OCI-LY3 (cell line): ENCODE measurements around the gene TDRD7.

Source experiments
- H2AFZ ChIP-seq: fragments of 200-600, 300-600 bp; shearing (Covaris generic); 2 replicates; pipeline ENCODE4 v1.6.0; 2014; ENCODE audit warnings: antibody characterized with exemption, low read depth, low read length
- H3K27ac ChIP-seq: fragments of 200-600, 300-600 bp; sonication (generic); 2 replicates; pipeline ENCODE4 v1.5.1; 2014; ENCODE audit warnings: mild to moderate bottlenecking, low read length, moderate library complexity, mixed read lengths
- H3K27me3 ChIP-seq: fragments of 200-600, 300-600 bp; sonication (generic); 2 replicates; pipeline ENCODE4 v1.6.1; 2014; ENCODE audit warnings: low read depth, low read length, mixed read lengths
- H3K36me3 ChIP-seq: fragments of 200-600, 300-600 bp; sonication (generic); replicated peaks from 2 replicates; pipeline ENCODE3; 2014; ENCODE audit warnings: low read depth, low read length, mixed read lengths
- H3K4me1 ChIP-seq: fragments of 300-600, 200-600 bp; sonication (generic); 2 replicates; pipeline ENCODE4 v1.6.1; 2014; ENCODE audit warnings: low read length, mixed read lengths
- H3K4me2 ChIP-seq: fragments of 200-600, 300-600 bp; sonication (generic); 2 replicates; pipeline ENCODE4 v1.6.1; 2014; ENCODE audit warnings: low read length, mixed read lengths
- H3K4me3 ChIP-seq: fragments of 300-600, 200-600 bp; sonication (generic); 2 replicates; pipeline ENCODE4 v1.5.1; 2014; ENCODE audit warnings: antibody characterized with exemption, mild to moderate bottlenecking, low read length, moderate library complexity
- H3K79me2 ChIP-seq: fragments of 300-600, 200-600 bp; shearing (Covaris generic); 2 replicates; pipeline ENCODE4 v1.6.1; 2014; ENCODE audit warnings: mild to moderate bottlenecking, low read length, mixed read lengths
- H3K9ac ChIP-seq: fragments of 300-600, 200-600 bp; shearing (Covaris generic); 2 replicates; pipeline ENCODE4 v1.6.0; 2014; ENCODE audit warnings: mild to moderate bottlenecking, low read length, moderate library complexity
- H3K9me3 ChIP-seq: fragments of 200-600, 300-600 bp; shearing (Covaris generic); 2 replicates; pipeline ENCODE4 v1.6.1; 2014; ENCODE audit warnings: low read length, mixed read lengths; ENCODE audit not compliant: insufficient read depth
- H4K20me1 ChIP-seq: fragments of 200-600, 300-600 bp; sonication (generic); 2 replicates; pipeline ENCODE4 v1.6.1; 2016; ENCODE audit warnings: low read length, mixed read lengths; ENCODE audit not compliant: insufficient read depth
- EZH2phosphoT487 ChIP-seq: fragments of 200-600 bp; shearing (Covaris generic); IDR thresholded peaks from 2 replicates; pipeline ENCODE4 v1.6.1; 2018; ENCODE audit warnings: antibody characterized with exemption, mixed run types, low read depth
- TF ChIP-seq, protein P1 (sequence below): fragments of 200-600, 300-600 bp; sonication (generic); IDR thresholded peaks from 2 replicates; pipeline ENCODE4 v1.5.1; 2014; ENCODE audit warnings: antibody characterized with exemption, low read length, low read depth

TDRD7 gene

DNA sequence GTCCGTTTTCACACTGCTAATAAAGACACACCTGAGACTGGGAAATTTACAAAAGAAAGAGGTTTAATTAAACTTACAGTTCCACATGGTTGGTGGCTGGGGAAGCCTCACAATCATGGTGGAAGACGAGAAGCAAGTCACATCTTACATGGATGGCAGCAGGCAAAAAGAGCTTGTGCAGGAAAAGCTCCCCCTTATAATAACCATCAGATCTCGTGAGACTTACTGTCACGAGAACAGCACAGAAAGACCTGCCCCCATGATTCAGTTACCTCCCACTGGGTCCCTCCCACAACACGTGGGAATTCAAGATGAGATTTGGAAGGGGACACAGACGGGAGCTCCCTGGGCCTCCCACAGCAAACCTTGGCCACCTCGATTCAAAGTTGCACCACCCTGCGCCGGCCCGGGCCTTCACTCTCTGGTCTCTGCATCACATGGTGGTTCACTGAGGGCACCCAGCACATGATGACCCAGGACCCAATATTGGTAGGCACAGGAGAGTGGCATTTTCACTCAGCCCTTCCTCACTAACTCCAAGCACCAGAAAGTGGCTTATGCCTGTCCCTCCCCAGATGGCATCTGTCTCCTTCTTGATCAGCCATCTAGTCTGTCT lies 21.0 kb upstream of the TDRD7 start:
- Histone ChIP-seq H4K20me1 (no peaks in the 10 kb centered on the region), H3K79me2 (no peaks in the 10 kb centered on the region), H3K27ac (no peak overlapping the region), H2AFZ (no peak overlapping the region), H3K4me1 (peaks cover 39% of the 10 kb centered on the region), H3K27me3 (no peaks in the 10 kb centered on the region), H3K4me3 (no peak overlapping the region), H3K36me3 (no peaks in the 10 kb centered on the region), H3K9me3 (no peaks in the 10 kb centered on the region), H3K9ac (no peak overlapping the region), H3K4me2 (no peak overlapping the region)
- TF ChIP-seq EZH2phosphoT487: no peak
- TF ChIP-seq, protein P1, sequence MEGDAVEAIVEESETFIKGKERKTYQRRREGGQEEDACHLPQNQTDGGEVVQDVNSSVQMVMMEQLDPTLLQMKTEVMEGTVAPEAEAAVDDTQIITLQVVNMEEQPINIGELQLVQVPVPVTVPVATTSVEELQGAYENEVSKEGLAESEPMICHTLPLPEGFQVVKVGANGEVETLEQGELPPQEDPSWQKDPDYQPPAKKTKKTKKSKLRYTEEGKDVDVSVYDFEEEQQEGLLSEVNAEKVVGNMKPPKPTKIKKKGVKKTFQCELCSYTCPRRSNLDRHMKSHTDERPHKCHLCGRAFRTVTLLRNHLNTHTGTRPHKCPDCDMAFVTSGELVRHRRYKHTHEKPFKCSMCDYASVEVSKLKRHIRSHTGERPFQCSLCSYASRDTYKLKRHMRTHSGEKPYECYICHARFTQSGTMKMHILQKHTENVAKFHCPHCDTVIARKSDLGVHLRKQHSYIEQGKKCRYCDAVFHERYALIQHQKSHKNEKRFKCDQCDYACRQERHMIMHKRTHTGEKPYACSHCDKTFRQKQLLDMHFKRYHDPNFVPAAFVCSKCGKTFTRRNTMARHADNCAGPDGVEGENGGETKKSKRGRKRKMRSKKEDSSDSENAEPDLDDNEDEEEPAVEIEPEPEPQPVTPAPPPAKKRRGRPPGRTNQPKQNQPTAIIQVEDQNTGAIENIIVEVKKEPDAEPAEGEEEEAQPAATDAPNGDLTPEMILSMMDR: no peak

DNA sequence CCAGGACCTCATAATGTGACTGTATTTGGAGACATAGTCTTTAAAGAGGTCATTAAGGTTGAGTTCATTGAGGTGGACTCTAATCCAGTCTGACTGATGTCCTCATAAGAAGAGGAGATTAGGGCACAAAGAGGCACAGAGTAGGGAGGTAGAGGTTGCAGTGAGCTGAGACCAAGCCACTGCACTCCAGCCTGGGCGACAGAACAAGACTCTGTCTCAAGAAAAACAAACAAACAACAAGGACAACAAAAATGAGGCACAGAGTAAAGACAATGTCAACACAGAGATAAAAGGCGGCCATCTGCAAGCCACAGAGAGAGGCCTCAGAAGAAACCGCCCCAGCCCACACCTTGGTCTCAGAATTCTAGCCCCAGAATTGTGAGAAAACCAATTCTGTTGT lies 17.0 kb upstream of the TDRD7 start:
- Histone ChIP-seq H3K4me1 (peaks cover 28% of the 10 kb centered on the region), H3K4me2 (no peak overlapping the region), H3K9me3 (no peaks in the 10 kb centered on the region), H3K79me2 (no peaks in the 10 kb centered on the region), H4K20me1 (no peaks in the 10 kb centered on the region), H3K4me3 (no peak overlapping the region), H3K27me3 (no peaks in the 10 kb centered on the region), H3K27ac (no peak overlapping the region), H3K9ac (no peak overlapping the region), H3K36me3 (no peaks in the 10 kb centered on the region), H2AFZ (no peak overlapping the region)
- no peak for TF ChIP-seq EZH2phosphoT487

DNA sequence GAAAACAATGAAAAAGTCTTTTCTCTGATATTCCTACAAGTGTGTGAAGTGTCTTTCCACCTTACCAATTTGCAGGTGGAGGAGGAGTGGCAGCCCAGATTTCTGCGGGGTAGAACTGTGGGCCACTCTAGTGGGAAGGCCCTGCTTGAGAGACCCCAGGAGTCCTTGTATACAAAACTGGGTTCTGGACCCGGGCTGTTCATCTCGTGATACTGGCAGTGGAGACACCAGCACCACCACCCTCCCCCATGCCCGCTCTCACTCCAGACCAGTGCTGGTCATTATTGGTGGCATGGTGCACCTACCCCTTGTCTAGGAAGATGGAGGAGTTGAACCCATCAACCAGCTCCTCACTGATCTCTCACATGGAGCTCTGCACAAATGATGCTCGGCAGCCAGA lies 16.2 kb upstream of the TDRD7 start:
- no peak overlapping the region for H3K9ac ChIP-seq
- H3K4me3 ChIP-seq: no peak overlapping the region
- H3K36me3 ChIP-seq: no peaks in the 10 kb centered on the region
- H3K27me3 ChIP-seq: no peaks in the 10 kb centered on the region
- no peaks in the 10 kb centered on the region for H3K9me3 ChIP-seq
- no peak overlapping the region for H3K27ac ChIP-seq
- H4K20me1 ChIP-seq: no peaks in the 10 kb centered on the region
- no peaks in the 10 kb centered on the region for H3K79me2 ChIP-seq
- peaks cover 21% of the 10 kb centered on the region for H3K4me1 ChIP-seq
- H3K4me2 ChIP-seq: no peak overlapping the region
- H2AFZ ChIP-seq: no peak overlapping the region
- TF ChIP-seq EZH2phosphoT487: no peak
- TF ChIP-seq, protein P1: no peak

DNA sequence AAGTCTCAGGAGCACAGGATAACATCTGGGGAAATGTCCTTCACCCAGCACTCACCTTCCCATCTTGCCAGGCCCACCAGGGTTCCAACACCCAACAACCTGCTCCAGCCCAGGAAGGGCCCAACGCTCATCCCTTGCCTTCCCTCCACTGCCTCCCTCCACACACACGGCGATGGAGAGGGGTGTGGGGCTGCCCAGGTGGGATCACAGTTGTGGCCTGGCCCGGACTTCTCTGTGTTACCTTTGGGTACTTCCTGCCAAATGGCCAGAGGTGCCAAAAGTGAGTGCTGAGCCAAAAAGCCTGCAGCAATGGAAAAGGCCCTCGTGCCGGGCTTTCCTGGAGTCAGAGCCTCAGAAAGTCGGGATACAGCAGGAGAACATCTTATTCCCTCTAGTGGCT lies 15.6 kb upstream of the TDRD7 start:
- no peaks in the 10 kb centered on the region for H3K79me2 ChIP-seq
- peaks cover 21% of the 10 kb centered on the region for H3K4me1 ChIP-seq

More for the DNA sequence above, 15.6 kb upstream of the TDRD7 start:
- no peaks in the 10 kb centered on the region for H4K20me1 ChIP-seq
- no peaks in the 10 kb centered on the region for H3K27me3 ChIP-seq
- H3K4me3 ChIP-seq: no peak overlapping the region
- TF ChIP-seq, protein P1: no peak
- TF ChIP-seq EZH2phosphoT487: no peak
- H3K36me3 ChIP-seq: no peaks in the 10 kb centered on the region
- no peak overlapping the region for H3K27ac ChIP-seq
- H3K4me2 ChIP-seq: no peak overlapping the region
- H3K9ac ChIP-seq: no peak overlapping the region
- H3K9me3 ChIP-seq: no peaks in the 10 kb centered on the region
- H2AFZ ChIP-seq: no peak overlapping the region
